SH-SY5Y (cell line): ENCODE results near the gene RNF208.

Source experiments
- GATA2 ChIP-seq: IDR thresholded peaks from 2 replicates; pipeline ENCODE4 v1.6.1; 2011; ENCODE audit warnings: mild to moderate bottlenecking, low read depth, low read length
- GATA3 ChIP-seq: IDR thresholded peaks from 2 replicates; pipeline ENCODE4 v1.6.1; 2011; ENCODE audit warnings: low read depth, mild to moderate bottlenecking, low read length, moderate library complexity

Gene RNF208

DNA sequence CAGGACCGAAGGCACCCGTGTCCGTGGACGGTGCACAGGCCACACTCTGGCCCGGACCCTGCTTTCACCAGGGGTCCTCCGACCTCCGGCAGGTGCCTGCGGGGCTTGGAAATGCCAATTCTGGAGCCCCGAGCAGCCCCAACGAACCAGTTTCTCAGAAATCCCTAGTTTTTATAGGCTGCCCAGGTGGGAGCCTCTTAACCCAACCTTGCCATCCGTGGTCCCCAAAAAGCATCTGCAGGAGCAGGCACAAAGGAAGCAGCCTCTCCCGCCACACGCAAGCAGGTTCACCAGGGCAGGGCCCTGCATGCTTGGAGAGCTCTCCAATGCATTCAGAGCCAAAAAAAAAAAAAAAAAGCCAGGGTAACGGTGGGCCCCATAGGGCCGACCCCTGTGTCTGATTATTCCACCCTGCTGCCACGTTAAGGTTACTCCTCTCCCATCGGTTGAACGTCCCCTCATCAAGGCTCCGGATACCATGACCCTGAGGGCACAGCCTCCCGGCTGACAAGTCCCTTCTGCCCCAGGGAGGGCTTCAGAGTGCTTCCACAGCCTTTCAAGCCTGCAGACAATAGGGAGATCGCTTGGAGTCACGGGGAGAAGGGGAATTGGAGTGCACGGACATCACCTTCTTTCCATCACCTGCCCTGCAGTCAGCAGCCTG, 20.7 kb downstream of the RNF208 start:
- TF ChIP-seq GATA2 (no peak), GATA3 (no peak)

DNA sequence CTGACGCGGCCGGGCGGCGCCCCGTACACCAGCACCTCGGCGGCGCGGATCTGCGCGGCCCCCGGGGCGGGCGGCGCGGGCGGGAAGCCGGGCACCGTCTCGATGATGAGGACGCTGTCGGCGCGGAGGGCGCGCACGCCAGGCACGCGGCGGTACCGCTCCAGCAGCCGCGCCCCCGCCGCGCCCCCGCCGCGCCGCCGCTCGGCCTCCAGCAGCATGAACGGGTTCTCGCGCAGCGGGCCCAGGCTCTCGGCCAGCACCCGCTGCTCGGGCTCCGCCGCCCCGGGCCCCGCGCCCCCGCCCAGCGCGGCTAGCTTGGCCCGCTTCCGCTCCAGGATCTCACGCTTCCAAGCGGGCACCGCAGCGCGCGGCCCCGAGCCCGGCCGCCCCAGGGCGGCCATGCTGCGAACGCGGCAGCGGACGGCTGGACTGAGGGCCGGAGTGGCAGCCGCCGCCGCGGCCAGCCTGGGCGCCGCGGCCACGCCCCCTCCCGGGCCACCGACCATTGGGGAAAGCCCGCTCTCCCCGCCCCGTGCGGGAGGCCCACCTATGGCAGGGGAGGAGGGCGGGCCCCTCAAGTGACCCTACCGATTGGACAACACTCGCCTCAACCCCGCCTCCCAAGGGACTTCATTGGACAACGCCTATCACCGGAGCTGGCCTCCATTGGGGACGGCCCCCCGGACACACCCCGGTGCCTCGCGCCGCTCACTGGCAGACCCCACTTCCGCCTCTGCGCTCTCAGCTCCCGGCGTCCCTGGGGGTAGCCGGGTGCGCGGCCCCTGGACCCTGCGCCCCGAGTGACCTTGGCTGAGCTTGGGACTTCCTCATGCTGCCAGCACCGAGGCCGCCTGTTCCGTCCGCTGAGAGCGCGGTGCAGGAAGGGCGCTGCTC, 21.5 kb downstream of the RNF208 start, which contains the start of gene TPRN:
Gene TPRN, minus strand, starts transcription at position 431 of the 894 bp plus-strand sequence. Its CDS starts 30 bp downstream, at position 401.
- TF ChIP-seq GATA3 (no peak), GATA2 (no peak)

DNA sequence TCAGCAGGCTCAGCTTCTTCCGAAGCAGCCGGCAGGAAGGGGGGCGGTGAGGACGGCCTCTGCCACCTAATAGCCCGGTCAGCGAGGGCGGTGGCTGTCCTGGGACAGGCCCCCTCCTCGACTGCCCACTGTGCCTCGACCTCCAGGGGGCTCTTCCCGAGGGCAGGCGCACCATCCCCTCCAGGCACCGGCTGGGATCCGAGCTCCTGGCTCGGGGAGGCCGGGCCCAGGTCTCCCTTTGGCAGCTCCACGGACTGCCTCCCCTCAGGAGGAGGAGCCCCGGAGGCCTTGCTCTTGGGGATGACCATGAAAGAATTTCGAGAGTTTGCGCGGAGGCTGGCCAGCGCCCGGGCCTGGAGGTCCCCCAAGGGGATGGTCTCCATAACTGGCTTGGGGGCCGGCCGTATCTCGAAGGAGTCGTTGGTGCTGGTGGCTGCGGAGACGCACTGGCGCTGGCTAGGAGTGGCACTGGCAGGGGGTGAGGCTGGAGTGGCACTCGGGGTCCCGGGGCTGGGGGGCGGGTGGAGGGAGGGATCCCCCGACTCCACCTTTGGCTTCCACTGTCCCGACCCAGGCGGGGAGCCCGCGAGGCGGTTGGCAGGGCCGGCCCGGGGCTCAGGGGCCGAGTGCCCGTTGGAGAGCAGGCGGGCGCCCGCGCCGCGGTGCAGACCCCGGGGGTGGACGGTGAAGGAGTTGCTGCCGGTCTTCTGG, 22.5 kb downstream of the RNF208 start:
- TF ChIP-seq GATA3 = no peak
- TF ChIP-seq GATA2 = no peak

DNA sequence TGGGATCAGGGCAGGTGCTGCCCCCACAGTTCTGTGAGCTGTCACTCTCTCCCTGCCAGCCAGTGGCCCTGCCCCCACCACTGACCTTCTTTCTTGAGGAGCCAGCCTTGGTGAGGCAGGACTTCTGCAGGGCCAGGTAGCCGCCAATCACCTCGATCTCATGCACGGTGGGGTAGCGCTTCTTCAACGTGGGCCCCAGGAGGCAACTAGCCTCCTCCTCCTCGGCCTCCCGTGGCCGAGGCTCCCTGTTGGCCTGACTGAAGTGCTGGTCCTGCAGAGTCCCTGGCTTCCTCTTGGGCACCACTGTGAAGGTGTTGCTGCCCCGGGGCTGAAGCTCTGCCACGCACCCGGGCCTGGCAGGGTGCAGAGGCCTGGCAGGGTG, 23.1 kb downstream of the RNF208 start:
- TF ChIP-seq GATA3 (no peak), GATA2 (no peak)

DNA sequence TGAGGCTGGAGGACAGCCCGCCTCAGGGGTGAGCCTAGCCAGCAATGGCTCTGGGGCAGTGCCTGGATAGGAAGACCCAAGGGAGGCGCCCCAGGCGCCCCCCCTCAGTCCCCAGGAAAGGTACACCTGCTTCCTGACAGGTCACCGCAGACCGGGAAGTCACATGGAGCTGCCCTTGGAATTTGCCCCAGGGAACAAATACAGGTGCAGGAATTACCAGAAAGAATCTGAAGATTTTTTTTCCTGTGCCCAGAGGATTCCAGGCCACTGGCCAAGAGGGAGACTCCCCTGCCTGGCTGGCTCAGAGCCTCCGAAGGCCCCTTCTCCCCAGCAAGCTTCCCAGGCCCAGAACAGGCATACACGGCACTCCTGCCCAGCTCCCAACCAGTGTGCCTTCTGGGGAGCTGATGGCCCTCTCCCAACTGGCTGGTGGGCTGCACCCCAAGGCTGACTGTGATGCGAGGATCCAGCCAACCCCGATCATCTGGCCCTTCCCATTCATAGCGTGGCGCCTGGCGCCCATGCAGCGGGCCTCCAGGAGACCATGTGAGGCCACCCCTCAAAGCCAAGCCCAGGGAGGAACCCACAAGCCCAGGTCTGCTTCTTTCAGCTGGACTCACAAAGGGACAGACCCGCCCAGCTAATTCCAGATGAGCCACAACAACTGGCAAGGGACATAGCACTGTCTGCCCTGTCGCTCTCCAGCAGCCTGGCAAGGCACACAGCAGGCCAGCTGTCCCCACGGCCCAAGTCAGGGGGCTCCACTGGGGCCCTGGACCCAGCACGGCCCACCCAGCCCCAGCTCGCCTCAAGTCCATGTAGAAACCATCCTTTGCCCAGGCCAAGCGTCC, 23.8 kb downstream of the RNF208 start:
- TF ChIP-seq GATA2 (no peak), GATA3 (no peak)

DNA sequence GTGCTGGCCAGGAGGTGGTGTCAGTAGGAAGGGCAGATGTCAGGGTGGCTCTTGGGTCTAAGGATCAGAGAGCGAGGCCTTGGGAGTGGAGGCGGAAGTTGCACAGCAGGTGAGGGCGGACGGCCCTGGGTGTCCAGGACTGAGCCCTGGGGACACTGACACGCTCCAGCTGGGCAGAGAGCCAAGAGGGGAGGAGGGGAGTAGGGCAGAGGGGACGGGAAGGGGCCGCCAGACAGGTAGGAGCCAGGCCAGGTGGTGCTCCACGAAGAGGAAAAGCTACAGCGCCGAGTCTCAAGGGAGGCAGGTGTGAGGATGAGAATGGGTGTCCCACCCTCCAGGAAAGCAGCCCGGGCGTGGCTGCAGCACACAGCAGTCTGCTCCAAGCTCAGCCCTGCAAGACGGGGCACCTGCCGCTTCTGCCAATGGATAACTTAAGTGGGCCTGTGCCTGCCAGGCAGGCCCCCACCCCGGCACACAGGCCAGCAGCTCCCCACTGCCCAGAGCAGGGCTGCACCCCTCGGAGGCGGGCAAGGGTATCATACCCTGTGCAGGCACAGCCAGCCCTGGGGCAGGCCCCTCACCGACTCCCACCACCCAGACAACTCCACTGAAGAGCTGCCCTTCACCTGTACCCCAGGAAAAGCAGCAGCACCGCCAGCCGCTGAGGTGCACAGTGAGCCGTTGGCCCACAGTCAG, 26.4 kb downstream of the RNF208 start:
- no peak for TF ChIP-seq GATA3
- TF ChIP-seq GATA2 = no peak

DNA sequence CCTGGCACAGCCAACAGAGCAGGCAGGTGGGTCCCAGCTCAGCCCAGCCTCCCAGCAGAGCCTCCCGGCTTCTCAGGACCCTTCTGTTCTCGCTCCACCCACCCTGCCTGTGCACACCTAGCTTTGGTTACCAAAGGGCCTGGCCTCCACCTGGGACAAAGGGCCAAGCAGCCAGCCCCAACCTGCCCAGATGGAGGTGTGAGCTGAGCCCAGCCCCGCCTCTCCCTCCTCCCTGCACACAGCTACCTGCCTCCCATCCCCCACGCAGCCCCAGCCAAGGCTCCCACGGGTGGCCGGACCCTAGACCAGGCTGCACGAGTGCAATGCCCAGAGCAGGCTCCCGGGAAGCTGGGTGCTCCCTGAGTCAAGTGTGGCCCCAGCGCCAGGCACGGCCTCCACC, 27.1 kb downstream of the RNF208 start:
- no peak for TF ChIP-seq GATA2
- TF ChIP-seq GATA3 = no peak

DNA sequence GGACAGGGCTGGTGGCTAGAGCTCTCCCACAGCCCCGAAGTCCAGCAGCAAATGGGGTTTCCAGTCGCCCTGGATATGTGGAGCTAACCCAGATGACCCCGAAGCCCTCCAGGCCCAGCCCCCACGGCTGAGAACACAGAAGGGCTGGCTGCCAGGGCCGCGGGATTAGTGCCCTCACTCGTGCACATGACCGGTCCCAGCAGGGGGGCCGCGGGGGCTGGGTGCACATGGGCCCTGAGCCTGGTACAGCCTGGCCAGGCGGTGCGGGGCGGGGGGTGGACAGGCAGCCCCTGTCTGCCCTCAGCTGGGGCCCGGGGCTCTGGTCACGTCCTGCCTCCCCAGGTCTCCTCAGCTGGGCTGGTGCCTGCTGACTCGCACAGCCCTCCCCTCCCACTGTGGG, 27.7 kb downstream of the RNF208 start:
- no peak for TF ChIP-seq GATA2

DNA sequence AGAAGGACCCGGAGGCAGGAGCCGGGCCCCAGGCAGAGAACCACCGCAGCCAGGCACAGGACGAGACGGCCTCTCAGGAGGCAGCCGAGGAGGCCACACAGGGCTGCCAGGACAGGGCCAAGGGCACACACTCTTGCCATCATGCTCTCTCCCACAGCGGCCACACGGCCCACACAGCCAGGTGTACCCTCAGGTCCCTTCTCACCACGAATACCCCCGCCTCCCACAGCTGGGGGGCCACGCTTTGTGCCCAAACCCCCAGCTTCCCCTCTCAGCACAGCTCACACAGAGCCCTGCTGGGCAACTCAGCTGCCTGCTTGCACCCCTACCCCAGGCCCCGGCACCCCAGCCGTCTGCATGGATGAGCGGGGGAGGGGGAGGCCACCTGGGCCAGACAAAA, 28.3 kb downstream of the RNF208 start:
- TF ChIP-seq GATA2 = no peak
- TF ChIP-seq GATA3 = no peak

DNA sequence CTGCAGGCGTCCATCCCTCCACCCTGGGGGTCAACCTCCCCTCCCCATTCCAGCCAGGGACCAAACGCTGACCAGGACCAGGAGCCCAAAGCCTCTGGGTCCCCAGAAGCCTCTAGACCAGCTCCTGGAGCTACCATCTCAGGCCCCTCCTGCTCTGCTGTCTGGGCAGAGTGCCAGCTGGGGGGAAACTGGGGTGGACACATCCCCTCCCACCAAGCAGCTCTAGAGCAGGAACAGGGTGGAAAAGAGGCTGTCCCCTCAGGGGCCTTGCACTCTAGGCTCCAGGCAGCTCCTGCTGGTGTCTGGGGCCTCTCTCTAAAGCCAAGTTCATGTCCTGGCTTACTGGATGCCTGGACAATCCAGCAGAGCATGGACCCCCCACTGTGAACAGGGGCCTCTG, 29.2 kb downstream of the RNF208 start:
- TF ChIP-seq GATA3 (no peak), GATA2 (no peak)

DNA sequence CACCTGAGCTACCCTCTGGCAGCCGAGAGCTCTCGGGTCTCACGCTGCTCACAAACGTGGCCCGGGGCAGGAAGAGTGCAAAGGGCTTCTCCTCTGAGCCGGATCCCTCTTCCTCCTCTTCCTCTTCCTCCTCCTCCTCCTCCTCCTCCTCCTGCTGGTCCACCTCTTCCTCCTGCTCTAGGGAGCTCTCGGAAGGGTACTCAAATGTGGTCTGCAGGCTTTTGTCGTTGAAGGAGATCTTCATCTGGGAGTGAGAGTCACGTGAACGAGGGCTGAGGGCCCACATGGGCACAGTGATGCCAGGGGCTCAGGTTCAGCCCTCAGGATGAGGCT, 29.6 kb downstream of the RNF208 start:
- TF ChIP-seq GATA3 (no peak), GATA2 (no peak)

DNA sequence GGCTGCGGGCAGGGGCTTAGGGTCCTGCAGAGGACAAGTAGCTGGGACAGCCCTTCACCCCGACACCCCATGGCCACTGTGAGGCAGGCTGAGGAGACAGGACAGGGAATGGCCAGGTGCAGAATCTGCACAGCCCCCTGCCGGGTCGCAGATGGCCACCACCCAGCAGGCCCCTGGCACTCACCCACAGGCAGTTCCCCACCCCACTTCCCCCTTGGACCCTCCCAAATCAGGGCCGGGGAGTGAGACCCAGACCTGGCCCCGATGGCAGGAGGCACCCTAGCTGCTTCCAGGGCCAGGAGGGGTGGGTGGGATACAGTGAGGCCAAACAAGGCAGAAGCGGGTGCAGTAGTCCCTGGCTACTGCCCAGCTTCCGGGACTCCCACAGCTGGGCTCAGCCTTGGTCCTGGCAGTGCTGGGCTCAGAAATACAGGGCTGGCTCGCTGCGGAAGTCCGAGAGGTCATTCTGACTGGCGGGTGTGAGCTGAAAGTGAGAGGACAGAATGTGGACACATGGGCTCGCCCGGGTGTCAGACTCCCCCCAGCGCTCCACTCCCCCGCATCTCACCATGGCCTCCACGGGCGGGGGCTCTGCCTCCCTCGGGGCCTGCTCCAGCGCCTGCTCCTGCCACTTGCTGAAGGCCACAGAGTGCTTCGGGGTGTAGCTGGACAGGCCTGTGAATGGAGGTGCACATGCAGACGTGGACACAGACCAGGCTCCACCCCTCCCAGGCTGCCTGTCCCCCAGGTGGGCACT, 30.2 kb downstream of the RNF208 start:
- no peak for TF ChIP-seq GATA2
- no peak for TF ChIP-seq GATA3
